DMS53 (cell line): ENCODE measurements around the gene FAM20A.

ENCODE experiments used
- DNase-seq: peaks from one replicate; lab custom pipeline; 2025; lab: John Stamatoyannopoulos, UW

FAM20A gene

GRCh38 chr17:68565661-68566441, 35.3 kb downstream of the FAM20A start:
- DNase-seq: no peak

GRCh38 chr17:68564415-68565111, 36.6 kb downstream of the FAM20A start:
- DNase-seq: no peak

- DNase-seq: no peak
Observed at GRCh38 chr17:68562736-68563135, 38.4 kb downstream of the FAM20A start.

GRCh38 chr17:68560966-68561720, 40.0 kb downstream of the FAM20A start:
- DNase-seq: no peak

GRCh38 chr17:68559316-68559715, 41.9 kb downstream of the FAM20A start:
- DNase-seq: no peak

- no peak for DNase-seq
Observed at GRCh38 chr17:68556551-68556950, 44.6 kb downstream of the FAM20A start.

GRCh38 chr17:68544111-68544915, 56.9 kb downstream of the FAM20A start:
- DNase-seq: no peak

GRCh38 chr17:68542698-68543463, 58.3 kb downstream of the FAM20A start:
- no peak for DNase-seq

GRCh38 chr17:68541816-68542215, 59.4 kb downstream of the FAM20A start:
- DNase-seq: no peak

- DNase-seq: no peak
Observed at GRCh38 chr17:68540981-68541380, 60.2 kb downstream of the FAM20A start.

GRCh38 chr17:68539548-68540467, 61.4 kb downstream of the FAM20A start:
- DNase-seq: peak; percentile 64

GRCh38 chr17:68535922-68536321, 65.2 kb downstream of the FAM20A start:
- DNase-seq: no peak

GRCh38 chr17:68534695-68535088, 66.5 kb downstream of the FAM20A start:
- no peak for DNase-seq

GRCh38 chr17:68533887-68534694, 67.1 kb downstream of the FAM20A start:
- DNase-seq: peak; percentile 13

- DNase-seq: no peak
Observed at GRCh38 chr17:68532826-68533225, 68.3 kb downstream of the FAM20A start.

- DNase-seq: no peak
Observed at GRCh38 chr17:68531252-68531651, 69.9 kb downstream of the FAM20A start.

- no peak for DNase-seq
Observed at GRCh38 chr17:68527314-68527713, 73.9 kb downstream of the FAM20A start.

GRCh38 chr17:68526548-68526947, 74.6 kb downstream of the FAM20A start:
- DNase-seq: no peak

- DNase-seq: no peak
Observed at GRCh38 chr17:68522266-68522665, 78.9 kb downstream of the FAM20A start.
